HepG2 (cell line): Measurements from ENCODE around the gene GNB1. TPM values are rescaled to one million over a fixed set of nuclear protein-coding genes. Genes with fewer than 3 reads are reported as not detected.
A peak's percentile ranks its signal among the peaks of the same experiment; 100 is the strongest.

Source experiments
- ARNT2 ChIP-seq: sonication (generic); formaldehyde crosslinking; IDR thresholded peaks from 2 replicates; pipeline ENCODE4 v1.8.0; 2022; ENCODE audit warnings: mild to moderate bottlenecking, low read depth, missing genetic modification reagents, moderate library complexity
- CEBPG ChIP-seq: IDR thresholded peaks from 2 replicates; pipeline ENCODE4 v1.6.1; 2016
- FOXJ3 ChIP-seq: sonication (generic); formaldehyde crosslinking; IDR thresholded peaks from 2 replicates; pipeline ENCODE4 v1.4.0; 2020; ENCODE audit warnings: missing genetic modification reagents, mild to moderate bottlenecking, borderline replicate concordance
- GABPB1 ChIP-seq: IDR thresholded peaks from 2 replicates; pipeline ENCODE4 v1.6.1; 2016; ENCODE audit warnings: mild to moderate bottlenecking, missing genetic modification reagents, moderate library complexity, missing compliant biosample characterization
- GATAD2A ChIP-seq: IDR thresholded peaks from 2 replicates; pipeline ENCODE4 v1.6.1; 2016
- HOXA9 ChIP-seq: sonication (generic); formaldehyde crosslinking; IDR thresholded peaks from 2 replicates; pipeline ENCODE4 v1.8.1; 2022; ENCODE audit warnings: missing genetic modification reagents, mild to moderate bottlenecking, moderate library complexity, borderline replicate concordance
- HOXD1 ChIP-seq: sonication (generic); formaldehyde crosslinking; IDR thresholded peaks from 2 replicates; pipeline ENCODE4 v1.5.0; 2020; ENCODE audit warnings: missing genetic modification reagents
- MED1 ChIP-seq: sonication (generic); formaldehyde crosslinking; IDR thresholded peaks from 2 replicates; pipeline ENCODE4 v1.4.0; 2020; ENCODE audit warnings: missing genetic modification reagents
- MLLT10 ChIP-seq: sonication (generic); formaldehyde crosslinking; IDR thresholded peaks from 2 replicates; pipeline ENCODE4 v1.4.0; 2020; ENCODE audit warnings: missing genetic modification reagents
- TARDBP ChIP-seq: sonication (generic); formaldehyde crosslinking; IDR thresholded peaks from 2 replicates; pipeline ENCODE4 v1.8.0; 2022; ENCODE audit warnings: mild to moderate bottlenecking, missing genetic modification reagents
- ZC3H4 ChIP-seq: sonication (generic); formaldehyde crosslinking; IDR thresholded peaks from 2 replicates; pipeline ENCODE4 v1.4.0; 2020; ENCODE audit warnings: missing genetic modification reagents, borderline replicate concordance
- ZFY ChIP-seq: sonication (generic); formaldehyde crosslinking; IDR thresholded peaks from 2 replicates; pipeline ENCODE4 v1.4.0; 2020; ENCODE audit warnings: missing genetic modification reagents
- ZFYVE20 ChIP-seq: sonication (generic); formaldehyde crosslinking; IDR thresholded peaks from 2 replicates; pipeline ENCODE4 v1.8.0; 2023; ENCODE audit warnings: low read depth, mild to moderate bottlenecking, moderate library complexity, missing genetic modification reagents, borderline replicate concordance
- ZNF225 ChIP-seq: sonication (generic); formaldehyde crosslinking; IDR thresholded peaks from 2 replicates; pipeline ENCODE4 v1.4.0; 2020; ENCODE audit warnings: mild to moderate bottlenecking, missing genetic modification reagents
- ZNF232 ChIP-seq: sonication (generic); formaldehyde crosslinking; IDR thresholded peaks from 2 replicates; pipeline ENCODE4 v1.4.0; 2020; ENCODE audit warnings: missing genetic modification reagents, borderline replicate concordance
- ZNF329 ChIP-seq: sonication (generic); formaldehyde crosslinking; IDR thresholded peaks from 2 replicates; pipeline ENCODE4 v1.9.0; 2021; ENCODE audit warnings: low read depth, mild to moderate bottlenecking, missing genetic modification reagents
- ZNF563 ChIP-seq: sonication (generic); formaldehyde crosslinking; IDR thresholded peaks from 2 replicates; pipeline ENCODE4 v1.8.0; 2022; ENCODE audit warnings: mild to moderate bottlenecking, moderate library complexity, missing genetic modification reagents
- ZNF768 ChIP-seq: sonication (generic); formaldehyde crosslinking; IDR thresholded peaks from 2 replicates; pipeline ENCODE4 v1.4.0; 2020; ENCODE audit warnings: missing genetic modification reagents
- polyA plus RNA-seq, 8 experiments: library from polyadenylated mRNA; depleted of rRNA in 3 of 8; stranded (reverse) in 7 of 8; unstranded in 1 of 8; fragments of >200 nt; fragmentation: Illumina TruSeq in 4 of 8; extraction: Trizol in 4 of 8; gene quantifications; 2 replicates each; pipeline versions ENCODE4 v1.2.1 to v1.2.3, GENCODE V29; 2011 to 2016; ENCODE audit warnings: low read depth in 4 of 8, missing spikeins in 1 of 8, mixed read lengths in 1 of 8; ENCODE audit not compliant: insufficient read depth in 1 of 8
- total RNA-seq, 5 experiments: library from RNA; depleted of rRNA; stranded (reverse); fragments of >200 nt; fragmentation: Illumina TruSeq; extraction: Trizol; gene quantifications; 2 replicates each; pipeline ENCODE4 v1.2.3, GENCODE V29; 2016; ENCODE audit warnings: low read depth in 1 of 5
- TF ChIP-seq, protein P1 (sequence below): fragments of 450-650 bp; IDR thresholded peaks from 2 replicates; pipeline ENCODE4 v1.6.1; 2017
- TF ChIP-seq, protein P2 (sequence below): IDR thresholded peaks from 2 replicates; pipeline ENCODE4 v1.6.1; 2016; ENCODE audit warnings: mild to moderate bottlenecking
- TF ChIP-seq, protein P3 (sequence below): IDR thresholded peaks from 2 replicates; pipeline ENCODE4 v1.6.1; 2016; ENCODE audit warnings: missing compliant biosample characterization, missing genetic modification reagents, borderline replicate concordance
- TF ChIP-seq, protein P4 (sequence below): sonication (generic); formaldehyde crosslinking; IDR thresholded peaks from 2 replicates; pipeline ENCODE4 v1.5.0; 2020; ENCODE audit warnings: mild to moderate bottlenecking, missing genetic modification reagents, borderline replicate concordance

GNB1 gene
- total and polyA plus RNA-seq, 2 of the 13 experiments (the other 11 are each of a cell fraction or from before 2014, with no cell fraction given) = 66.2 to 327 TPM

DNA sequence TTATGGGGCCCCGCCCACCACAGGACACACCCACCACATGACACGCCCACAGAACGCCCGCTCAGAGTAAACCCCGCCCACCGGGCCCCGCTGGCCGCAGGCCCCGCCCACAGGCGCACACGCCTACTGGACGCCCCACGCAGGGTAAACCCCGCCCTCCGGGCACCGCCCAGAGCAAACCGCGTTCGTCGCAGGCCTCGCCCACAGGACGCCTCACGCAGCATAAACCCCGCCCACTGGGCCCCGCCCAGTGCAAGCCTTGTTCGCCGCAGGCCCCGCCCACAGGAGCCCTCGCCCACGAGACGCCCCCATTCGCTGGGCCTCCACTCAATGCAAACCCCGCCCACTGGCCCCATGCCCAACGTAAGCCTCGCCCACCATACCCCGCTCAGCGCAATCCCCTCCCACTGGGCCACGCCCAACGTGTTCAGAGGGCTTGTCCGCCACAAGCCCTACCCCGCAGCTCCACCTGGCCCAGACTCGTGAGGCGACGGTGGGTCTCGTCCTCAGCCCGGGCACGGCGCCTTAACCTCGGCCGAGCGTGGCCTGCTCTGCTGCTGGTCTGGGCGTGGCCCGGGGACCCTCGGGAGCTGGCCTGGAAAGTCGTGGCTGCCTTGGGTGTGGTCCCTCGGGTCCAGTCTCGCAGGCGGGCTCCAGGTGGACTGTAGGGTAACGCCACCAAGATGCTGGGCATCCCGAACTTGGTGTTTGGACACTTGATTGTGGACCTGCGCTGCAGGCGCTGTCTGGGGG, 28.6 kb upstream of the GNB1 start (continued):
- TF ChIP-seq, protein P1, sequence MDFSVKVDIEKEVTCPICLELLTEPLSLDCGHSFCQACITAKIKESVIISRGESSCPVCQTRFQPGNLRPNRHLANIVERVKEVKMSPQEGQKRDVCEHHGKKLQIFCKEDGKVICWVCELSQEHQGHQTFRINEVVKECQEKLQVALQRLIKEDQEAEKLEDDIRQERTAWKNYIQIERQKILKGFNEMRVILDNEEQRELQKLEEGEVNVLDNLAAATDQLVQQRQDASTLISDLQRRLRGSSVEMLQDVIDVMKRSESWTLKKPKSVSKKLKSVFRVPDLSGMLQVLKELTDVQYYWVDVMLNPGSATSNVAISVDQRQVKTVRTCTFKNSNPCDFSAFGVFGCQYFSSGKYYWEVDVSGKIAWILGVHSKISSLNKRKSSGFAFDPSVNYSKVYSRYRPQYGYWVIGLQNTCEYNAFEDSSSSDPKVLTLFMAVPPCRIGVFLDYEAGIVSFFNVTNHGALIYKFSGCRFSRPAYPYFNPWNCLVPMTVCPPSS = no peak
- no peak for TF ChIP-seq ZFYVE20 (CRISPR knock-in tag)
- TF ChIP-seq GABPB1 (CRISPR knock-in tag) = peak; percentile 55; the same call in 1 of the 2 replicates
- peak; percentile 86 for TF ChIP-seq HOXD1 (CRISPR knock-in tag)
- TF ChIP-seq HOXA9 (CRISPR knock-in tag) = no peak
- TF ChIP-seq, protein P2, sequence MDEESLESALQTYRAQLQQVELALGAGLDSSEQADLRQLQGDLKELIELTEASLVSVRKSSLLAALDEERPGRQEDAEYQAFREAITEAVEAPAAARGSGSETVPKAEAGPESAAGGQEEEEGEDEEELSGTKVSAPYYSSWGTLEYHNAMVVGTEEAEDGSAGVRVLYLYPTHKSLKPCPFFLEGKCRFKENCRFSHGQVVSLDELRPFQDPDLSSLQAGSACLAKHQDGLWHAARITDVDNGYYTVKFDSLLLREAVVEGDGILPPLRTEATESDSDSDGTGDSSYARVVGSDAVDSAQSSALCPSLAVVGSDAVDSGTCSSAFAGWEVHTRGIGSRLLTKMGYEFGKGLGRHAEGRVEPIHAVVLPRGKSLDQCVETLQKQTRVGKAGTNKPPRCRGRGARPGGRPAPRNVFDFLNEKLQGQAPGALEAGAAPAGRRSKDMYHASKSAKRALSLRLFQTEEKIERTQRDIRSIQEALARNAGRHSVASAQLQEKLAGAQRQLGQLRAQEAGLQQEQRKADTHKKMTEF = peak; percentile 17; the same call in 1 of the 2 replicates
- TF ChIP-seq ARNT2 = peak; percentile 74; the same call in 1 of the 2 replicates
- peak; percentile 63 for TF ChIP-seq GATAD2A
- TF ChIP-seq, protein P3, sequence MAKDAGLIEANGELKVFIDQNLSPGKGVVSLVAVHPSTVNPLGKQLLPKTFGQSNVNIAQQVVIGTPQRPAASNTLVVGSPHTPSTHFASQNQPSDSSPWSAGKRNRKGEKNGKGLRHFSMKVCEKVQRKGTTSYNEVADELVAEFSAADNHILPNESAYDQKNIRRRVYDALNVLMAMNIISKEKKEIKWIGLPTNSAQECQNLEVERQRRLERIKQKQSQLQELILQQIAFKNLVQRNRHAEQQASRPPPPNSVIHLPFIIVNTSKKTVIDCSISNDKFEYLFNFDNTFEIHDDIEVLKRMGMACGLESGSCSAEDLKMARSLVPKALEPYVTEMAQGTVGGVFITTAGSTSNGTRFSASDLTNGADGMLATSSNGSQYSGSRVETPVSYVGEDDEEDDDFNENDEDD (CRISPR knock-in tag) = peak; percentile 67; the same call in 1 of the 2 replicates
- peak; percentile 43; the same call in 1 of the 2 replicates for TF ChIP-seq ZNF225 (CRISPR knock-in tag)
- TF ChIP-seq MLLT10 = no peak
- TF ChIP-seq CEBPG (CRISPR knock-in tag) = peak; percentile 59; the same call in 1 of the 2 replicates
- 0 out of 2 replicates have a peak, but pooled peaks have one; percentile 6 for TF ChIP-seq ZC3H4 (CRISPR knock-in tag)
- peak; percentile 67 for TF ChIP-seq MED1 (CRISPR knock-in tag)
- TF ChIP-seq TARDBP (CRISPR knock-in tag) = peak; percentile 45; the same call in 1 of the 2 replicates
- TF ChIP-seq ZNF768 (CRISPR knock-in tag) = peak; percentile 62
- TF ChIP-seq ZNF232 (CRISPR knock-in tag) = peak; percentile 86
- peak; percentile 62; the same call in 1 of the 2 replicates for TF ChIP-seq ZNF563
- TF ChIP-seq FOXJ3 (CRISPR knock-in tag) = no peak
- TF ChIP-seq ZFY (CRISPR knock-in tag) = peak; percentile 64; the same call in 1 of the 2 replicates
- TF ChIP-seq ZNF329 (CRISPR knock-in tag) = no peak
- TF ChIP-seq, protein P4, sequence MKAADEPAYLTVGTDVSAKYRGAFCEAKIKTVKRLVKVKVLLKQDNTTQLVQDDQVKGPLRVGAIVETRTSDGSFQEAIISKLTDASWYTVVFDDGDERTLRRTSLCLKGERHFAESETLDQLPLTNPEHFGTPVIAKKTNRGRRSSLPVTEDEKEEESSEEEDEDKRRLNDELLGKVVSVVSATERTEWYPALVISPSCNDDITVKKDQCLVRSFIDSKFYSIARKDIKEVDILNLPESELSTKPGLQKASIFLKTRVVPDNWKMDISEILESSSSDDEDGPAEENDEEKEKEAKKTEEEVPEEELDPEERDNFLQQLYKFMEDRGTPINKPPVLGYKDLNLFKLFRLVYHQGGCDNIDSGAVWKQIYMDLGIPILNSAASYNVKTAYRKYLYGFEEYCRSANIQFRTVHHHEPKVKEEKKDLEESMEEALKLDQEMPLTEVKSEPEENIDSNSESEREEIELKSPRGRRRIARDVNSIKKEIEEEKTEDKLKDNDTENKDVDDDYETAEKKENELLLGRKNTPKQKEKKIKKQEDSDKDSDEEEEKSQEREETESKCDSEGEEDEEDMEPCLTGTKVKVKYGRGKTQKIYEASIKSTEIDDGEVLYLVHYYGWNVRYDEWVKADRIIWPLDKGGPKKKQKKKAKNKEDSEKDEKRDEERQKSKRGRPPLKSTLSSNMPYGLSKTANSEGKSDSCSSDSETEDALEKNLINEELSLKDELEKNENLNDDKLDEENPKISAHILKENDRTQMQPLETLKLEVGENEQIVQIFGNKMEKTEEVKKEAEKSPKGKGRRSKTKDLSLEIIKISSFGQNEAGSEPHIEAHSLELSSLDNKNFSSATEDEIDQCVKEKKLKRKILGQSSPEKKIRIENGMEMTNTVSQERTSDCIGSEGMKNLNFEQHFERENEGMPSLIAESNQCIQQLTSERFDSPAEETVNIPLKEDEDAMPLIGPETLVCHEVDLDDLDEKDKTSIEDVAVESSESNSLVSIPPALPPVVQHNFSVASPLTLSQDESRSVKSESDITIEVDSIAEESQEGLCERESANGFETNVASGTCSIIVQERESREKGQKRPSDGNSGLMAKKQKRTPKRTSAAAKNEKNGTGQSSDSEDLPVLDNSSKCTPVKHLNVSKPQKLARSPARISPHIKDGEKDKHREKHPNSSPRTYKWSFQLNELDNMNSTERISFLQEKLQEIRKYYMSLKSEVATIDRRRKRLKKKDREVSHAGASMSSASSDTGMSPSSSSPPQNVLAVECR (CRISPR knock-in tag) = peak; percentile 52; the same call in 1 of the 2 replicates
